NOMO-1 treated with dmso at 0.1 percent for 144 hours (cell line): ENCODE results near the gene CELSR1.

Experiments
- DNase-seq: peaks from one replicate; lab custom pipeline; 2025; ENCODE audit not compliant: unreplicated experiment; lab: John Stamatoyannopoulos, UW

The CELSR1 gene

GRCh38 chr22:46576556-46577367 lies 39.3 kb upstream of the CELSR1 start:
- DNase-seq: no peak

- DNase-seq: no peak
These were observed 38.6 kb upstream of the CELSR1 start for GRCh38 chr22:46575911-46576555.

- DNase-seq: no peak
These were observed 37.8 kb upstream of the CELSR1 start for GRCh38 chr22:46574993-46575910.

GRCh38 chr22:46574438-46574992 lies 37.1 kb upstream of the CELSR1 start:
- DNase-seq: no peak

- peak; percentile 60 for DNase-seq
These were observed 36.5 kb upstream of the CELSR1 start for GRCh38 chr22:46573781-46574437.

GRCh38 chr22:46572911-46573780 lies 35.7 kb upstream of the CELSR1 start:
- DNase-seq: no peak

GRCh38 chr22:46571642-46572250 lies 34.3 kb upstream of the CELSR1 start:
- DNase-seq: no peak

- DNase-seq: no peak
These were observed 32.7 kb upstream of the CELSR1 start for GRCh38 chr22:46569848-46570695.

GRCh38 chr22:46569055-46569847 lies 31.8 kb upstream of the CELSR1 start:
- DNase-seq: no peak

- DNase-seq: no peak
These were observed 30.8 kb upstream of the CELSR1 start for GRCh38 chr22:46568102-46568809.

- no peak for DNase-seq
These were observed 30.1 kb upstream of the CELSR1 start for GRCh38 chr22:46567471-46567870.

GRCh38 chr22:46564084-46564714 lies 26.8 kb upstream of the CELSR1 start:
- DNase-seq: no peak

GRCh38 chr22:46563381-46564083 lies 26.1 kb upstream of the CELSR1 start:
- peak; percentile 44 for DNase-seq

- peak; percentile 60 for DNase-seq
These were observed 24.1 kb upstream of the CELSR1 start for GRCh38 chr22:46561435-46561905.

GRCh38 chr22:46560696-46561295 lies 23.4 kb upstream of the CELSR1 start:
- no peak for DNase-seq
